IMR-90 (cell line): Measurements from ENCODE around the gene TRAPPC10. TPM values are rescaled to one million over a fixed set of nuclear protein-coding genes. Genes with fewer than 3 reads are reported as not detected.

Source experiments
- ATAC-seq: fragments of 200-7000 bp; cut with Tn5 transposase; 2 replicates; pipeline ENCODE4 v1.9.1; 2020; ENCODE audit warnings: low read depth, mild to moderate bottlenecking, moderate library complexity
- BruUV-seq: library from RNA; stranded (reverse); fragments of 400-500 nt; replicated peaks from 2 replicates; lab custom pipeline; 2021; lab: Mats Ljungman, UMichigan
- CTCF ChIA-PET: fragments of 300-600 bp; formaldehyde crosslinking; extraction: SDS; loops from one replicate; lab custom pipeline; 2021; ENCODE audit warnings: antibody characterized with exemption; lab: Yijun Ruan, JAX
- POLR2A ChIA-PET: fragments of 300-600 bp; sonication (Branson Sonifier 250); formaldehyde crosslinking; loops from one replicate; lab custom pipeline; 2022; ENCODE audit warnings: antibody characterized with exemption; ENCODE audit not compliant: unreplicated experiment; lab: Charles Lee
- DNase-seq: peaks from one replicate; pipeline ENCODE4 v3.0.0; 2013
- H2AFZ ChIP-seq: replicated peaks from 2 replicates; pipeline ENCODE3; 2013; ENCODE audit warnings: low read length, mild to moderate bottlenecking; ENCODE audit not compliant: poor library complexity
- H2AK5ac ChIP-seq: 2 replicates; pipeline ENCODE4 v1.6.1; 2013; ENCODE audit warnings: low read depth, low read length, inconsistent platforms
- H2AK9ac ChIP-seq: replicated peaks from 2 replicates; pipeline ENCODE3; 2013; ENCODE audit warnings: mild to moderate bottlenecking, low read depth, low read length, moderate library complexity; ENCODE audit not compliant: poor library complexity
- H2BK120ac ChIP-seq: 2 replicates; pipeline ENCODE4 v1.6.1; 2013; ENCODE audit warnings: low read depth, low read length, inconsistent platforms
- H2BK15ac ChIP-seq: 3 replicates; pipeline ENCODE4 v1.6.1; 2013; ENCODE audit warnings: low read depth, low read length, inconsistent platforms
- H2BK20ac ChIP-seq: 2 replicates; pipeline ENCODE4 v1.6.1; 2013; ENCODE audit warnings: low read depth, mild to moderate bottlenecking, inconsistent platforms, low read length, moderate library complexity
- H2BK5ac ChIP-seq: 2 replicates; pipeline ENCODE4 v1.6.1; 2013; ENCODE audit warnings: mild to moderate bottlenecking, low read depth, low read length, inconsistent platforms; ENCODE audit not compliant: poor library complexity, severe bottlenecking
- H3K14ac ChIP-seq: replicated peaks from 2 replicates; pipeline ENCODE4 v1.6.1; 2013; ENCODE audit warnings: low read depth, low read length, inconsistent platforms
- H3K18ac ChIP-seq: 2 replicates; pipeline ENCODE4 v1.6.1; 2013; ENCODE audit warnings: low read depth, low read length, control low read depth
- H3K23ac ChIP-seq: 2 replicates; pipeline ENCODE4 v1.6.1; 2013; ENCODE audit warnings: low read depth, low read length, inconsistent platforms
- H3K27ac ChIP-seq: 2 replicates; pipeline ENCODE4 v1.5.1; 2013; ENCODE audit warnings: mild to moderate bottlenecking, control low read depth, low read length; ENCODE audit not compliant: insufficient read depth
- H3K27me3 ChIP-seq: 2 replicates; pipeline ENCODE4 v1.6.1; 2013; ENCODE audit warnings: low read length; ENCODE audit not compliant: control insufficient read depth, insufficient read depth
- H3K36me3 ChIP-seq: 2 replicates; pipeline ENCODE4 v1.6.1; 2013; ENCODE audit warnings: low read length, mixed read lengths; ENCODE audit not compliant: control insufficient read depth, insufficient read depth
- H3K4ac ChIP-seq: 2 replicates; pipeline ENCODE4 v1.6.1; 2013; ENCODE audit warnings: low read depth, low read length, inconsistent platforms
- H3K4me1 ChIP-seq: 2 replicates; pipeline ENCODE4 v1.6.1; 2013; ENCODE audit warnings: low read length, mixed read lengths; ENCODE audit not compliant: control insufficient read depth, insufficient read depth
- H3K4me2 ChIP-seq: 2 replicates; pipeline ENCODE4 v1.6.1; 2013; ENCODE audit warnings: low read depth, mild to moderate bottlenecking, control low read depth, low read length, moderate library complexity
- H3K4me3 ChIP-seq: 2 replicates; pipeline ENCODE4 v1.5.1; 2013; ENCODE audit warnings: low read depth, mild to moderate bottlenecking, control low read depth, low read length, moderate library complexity; ENCODE audit not compliant: insufficient read depth
- H3K56ac ChIP-seq: 2 replicates; pipeline ENCODE4 v1.6.1; 2013; ENCODE audit warnings: low read length, inconsistent platforms; ENCODE audit not compliant: insufficient read depth; ENCODE audit errors: extremely low read depth
- H3K79me1 ChIP-seq, 2 experiments: 2 replicates each; pipeline ENCODE4 v1.6.1; 2013; ENCODE audit warnings: low read length in 2 of 2, inconsistent platforms in 1 of 2, low read depth in 1 of 2
- H3K9ac ChIP-seq: 2 replicates; pipeline ENCODE4 v1.6.1; 2013; ENCODE audit warnings: low read depth, low read length, control low read depth
- H3K9me1 ChIP-seq: 2 replicates; pipeline ENCODE4 v1.6.1; 2013; ENCODE audit warnings: low read length, inconsistent platforms; ENCODE audit not compliant: insufficient read depth
- H3K9me3 ChIP-seq: 2 replicates; pipeline ENCODE4 v1.6.1; 2013; ENCODE audit warnings: low read length; ENCODE audit not compliant: control insufficient read depth, insufficient read depth
- H4K20me1 ChIP-seq: 2 replicates; pipeline ENCODE4 v1.6.1; 2013; ENCODE audit warnings: low read length, inconsistent platforms; ENCODE audit not compliant: insufficient read depth
- H4K5ac ChIP-seq: 2 replicates; pipeline ENCODE4 v1.6.1; 2013; ENCODE audit warnings: mild to moderate bottlenecking, low read depth, low read length, control low read depth
- H4K8ac ChIP-seq, 2 experiments: 2 replicates each; pipeline ENCODE4 v1.6.1; 2013; ENCODE audit warnings: low read depth in 2 of 2, low read length in 2 of 2, control low read depth in 1 of 2, inconsistent platforms in 1 of 2
- H4K91ac ChIP-seq: 2 replicates; pipeline ENCODE4 v1.6.1; 2013; ENCODE audit warnings: low read depth, low read length, inconsistent platforms; ENCODE audit not compliant: insufficient read depth
- BHLHE40 ChIP-seq: fragments of 150-350 bp; IDR thresholded peaks from 2 replicates; pipeline ENCODE4 v1.6.1; 2016; ENCODE audit warnings: mild to moderate bottlenecking, low read depth, low read length
- CEBPB ChIP-seq: IDR thresholded peaks from 2 replicates; pipeline ENCODE4 v1.6.1; 2012; ENCODE audit warnings: low read depth, low read length, improper control_type of control experiment
- MAFK ChIP-seq: IDR thresholded peaks from 2 replicates; pipeline ENCODE4 v1.6.1; 2012; ENCODE audit warnings: low read depth, low read length, improper control_type of control experiment
- MAZ ChIP-seq: IDR thresholded peaks from 2 replicates; pipeline ENCODE4 v1.6.1; 2012; ENCODE audit warnings: low read depth, mild to moderate bottlenecking, low read length, improper control_type of control experiment, moderate library complexity, borderline replicate concordance
- MXI1 ChIP-seq: IDR thresholded peaks from 2 replicates; pipeline ENCODE4 v1.6.1; 2012; ENCODE audit warnings: low read depth, mild to moderate bottlenecking, low read length, moderate library complexity, borderline replicate concordance
- NFE2L2 ChIP-seq: fragments of 150-350 bp; IDR thresholded peaks from 2 replicates; pipeline ENCODE4 v1.6.1; 2016; ENCODE audit warnings: low read depth, mild to moderate bottlenecking, low read length
- POLR2A ChIP-seq: IDR thresholded peaks from 2 replicates; pipeline ENCODE4 v1.6.1; 2012; ENCODE audit warnings: mild to moderate bottlenecking, low read depth, low read length
- RCOR1 ChIP-seq: IDR thresholded peaks from 2 replicates; pipeline ENCODE4 v1.6.1; 2012; ENCODE audit warnings: mild to moderate bottlenecking, low read length, improper control_type of control experiment; ENCODE audit not compliant: insufficient replicate concordance
- RFX5 ChIP-seq: IDR thresholded peaks from 2 replicates; pipeline ENCODE4 v1.8.0; 2012; ENCODE audit warnings: low read depth, mild to moderate bottlenecking, low read length, moderate library complexity
- WGBS, 2 experiments: methylation state at CpG; one replicate each; pipeline versions ENCODE4 v1.1.5 to v1.1.7; 2013; ENCODE audit warnings: missing lambda C conversion rate in 2 of 2; ENCODE audit not compliant: insufficient read length in 1 of 2; ENCODE audit errors: extremely low coverage in 2 of 2; 5-methylcytosine and 5-hydroxymethylcytosine counted together
- dilution Hi-C: fragments of 300-500 bp; cut with HindIII; formaldehyde crosslinking; loops from one replicate; pipeline ENCODE4 v1.14.3; 2018; ENCODE audit warnings: low sequenced_read_pairs; ENCODE audit not compliant: unreplicated experiment
- in situ Hi-C: fragments of 300-500 bp; cut with MboI; formaldehyde crosslinking; loops from 3 replicates; pipeline ENCODE4 v1.14.3; 2019; ENCODE audit warnings: low sequenced_read_pairs, inconsistent platforms, mixed read lengths
- intact Hi-C: fragments of 100-400 bp; cut with micrococcal nuclease; formaldehyde crosslinking; loops from 2 replicates; pipeline ENCODE4 v1.10.0; 2022
- polyA plus RNA-seq, 3 experiments: library from polyadenylated mRNA; depleted of rRNA; stranded (reverse); fragments of >200 nt; gene quantifications; 2 replicates each; pipeline ENCODE4 v1.2.3, GENCODE V29; 2012; ENCODE audit warnings: low replicate concordance in 1 of 3
- total RNA-seq: library from RNA; depleted of rRNA; stranded (reverse); fragments of >200 nt; gene quantifications from 2 replicates; pipeline ENCODE4 v1.2.3, GENCODE V29; 2012
- TF ChIP-seq, protein P1 (sequence below): conservative IDR thresholded peaks from 2 replicates; pipeline ENCODE4 v1.5.1; 2012; ENCODE audit warnings: mild to moderate bottlenecking, low read depth, low read length, improper control_type of control experiment
- TF ChIP-seq, protein P2 (sequence below): fragments of 150-350 bp; IDR thresholded peaks from 2 replicates; pipeline ENCODE4 v1.6.1; 2016; ENCODE audit warnings: low read depth, mild to moderate bottlenecking, low read length, moderate library complexity, borderline replicate concordance
- TF ChIP-seq, protein P3 (sequence below): fragments of 150-350 bp; IDR thresholded peaks from 2 replicates; pipeline ENCODE4 v1.6.1; 2017; ENCODE audit warnings: mild to moderate bottlenecking, antibody characterized with exemption, low read length, low read depth

TRAPPC10 gene
- total and polyA plus RNA-seq, 2 of the 4 experiments (the other 2 are of a cell fraction): 17.8 to 18.1 TPM

GRCh38 chr21:43994646-43995045 is 17.5 kb upstream of the TRAPPC10 start:
- no peak for ATAC-seq
- H3K9ac ChIP-seq: no peak overlapping the region
- H3K27me3 ChIP-seq: peaks cover 10% of the 10 kb centered on the region; the same call in 1 of the 2 replicates
- no peaks in the 10 kb centered on the region for H3K9me1 ChIP-seq
- H2BK15ac ChIP-seq: no peak overlapping the region
- intact Hi-C loops (no loop called here), in situ Hi-C loops (no loop called here), dilution Hi-C loops (no loop called here)
- H3K14ac ChIP-seq: no peak overlapping the region
- no peak overlapping the region for H4K5ac ChIP-seq
- H2AFZ ChIP-seq: no peak overlapping the region
- H3K4ac ChIP-seq: no peak overlapping the region
- TF ChIP-seq BHLHE40 (no peak), NFE2L2 (no peak), MAFK (no peak), RFX5 (no peak), MXI1 (no peak), MAZ (no peak), CEBPB (no peak), RCOR1 (no peak), POLR2A (no peak)
- TF ChIP-seq, protein P1, sequence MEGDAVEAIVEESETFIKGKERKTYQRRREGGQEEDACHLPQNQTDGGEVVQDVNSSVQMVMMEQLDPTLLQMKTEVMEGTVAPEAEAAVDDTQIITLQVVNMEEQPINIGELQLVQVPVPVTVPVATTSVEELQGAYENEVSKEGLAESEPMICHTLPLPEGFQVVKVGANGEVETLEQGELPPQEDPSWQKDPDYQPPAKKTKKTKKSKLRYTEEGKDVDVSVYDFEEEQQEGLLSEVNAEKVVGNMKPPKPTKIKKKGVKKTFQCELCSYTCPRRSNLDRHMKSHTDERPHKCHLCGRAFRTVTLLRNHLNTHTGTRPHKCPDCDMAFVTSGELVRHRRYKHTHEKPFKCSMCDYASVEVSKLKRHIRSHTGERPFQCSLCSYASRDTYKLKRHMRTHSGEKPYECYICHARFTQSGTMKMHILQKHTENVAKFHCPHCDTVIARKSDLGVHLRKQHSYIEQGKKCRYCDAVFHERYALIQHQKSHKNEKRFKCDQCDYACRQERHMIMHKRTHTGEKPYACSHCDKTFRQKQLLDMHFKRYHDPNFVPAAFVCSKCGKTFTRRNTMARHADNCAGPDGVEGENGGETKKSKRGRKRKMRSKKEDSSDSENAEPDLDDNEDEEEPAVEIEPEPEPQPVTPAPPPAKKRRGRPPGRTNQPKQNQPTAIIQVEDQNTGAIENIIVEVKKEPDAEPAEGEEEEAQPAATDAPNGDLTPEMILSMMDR: no peak
- TF ChIP-seq, protein P2, sequence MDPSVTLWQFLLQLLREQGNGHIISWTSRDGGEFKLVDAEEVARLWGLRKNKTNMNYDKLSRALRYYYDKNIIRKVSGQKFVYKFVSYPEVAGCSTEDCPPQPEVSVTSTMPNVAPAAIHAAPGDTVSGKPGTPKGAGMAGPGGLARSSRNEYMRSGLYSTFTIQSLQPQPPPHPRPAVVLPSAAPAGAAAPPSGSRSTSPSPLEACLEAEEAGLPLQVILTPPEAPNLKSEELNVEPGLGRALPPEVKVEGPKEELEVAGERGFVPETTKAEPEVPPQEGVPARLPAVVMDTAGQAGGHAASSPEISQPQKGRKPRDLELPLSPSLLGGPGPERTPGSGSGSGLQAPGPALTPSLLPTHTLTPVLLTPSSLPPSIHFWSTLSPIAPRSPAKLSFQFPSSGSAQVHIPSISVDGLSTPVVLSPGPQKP: no peak
- TF ChIP-seq, protein P3, sequence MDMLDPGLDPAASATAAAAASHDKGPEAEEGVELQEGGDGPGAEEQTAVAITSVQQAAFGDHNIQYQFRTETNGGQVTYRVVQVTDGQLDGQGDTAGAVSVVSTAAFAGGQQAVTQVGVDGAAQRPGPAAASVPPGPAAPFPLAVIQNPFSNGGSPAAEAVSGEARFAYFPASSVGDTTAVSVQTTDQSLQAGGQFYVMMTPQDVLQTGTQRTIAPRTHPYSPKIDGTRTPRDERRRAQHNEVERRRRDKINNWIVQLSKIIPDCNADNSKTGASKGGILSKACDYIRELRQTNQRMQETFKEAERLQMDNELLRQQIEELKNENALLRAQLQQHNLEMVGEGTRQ: no peak
- H2BK20ac ChIP-seq: no peak overlapping the region
- no peak overlapping the region for H2AK9ac ChIP-seq
- no TSS peak for BruUV-seq
- WGBS, 2 experiments: 98% methylated on average over 6 of the region's 9 CpGs; no CpG with 5 or more reads in 1 of the 2 experiments
- H3K9me3 ChIP-seq: peaks cover 2% of the 10 kb centered on the region; the same call in 1 of the 2 replicates
- no peak overlapping the region for H3K56ac ChIP-seq
- DNase-seq: no peak
- H3K23ac ChIP-seq: no peak overlapping the region
- no peak overlapping the region for H2AK5ac ChIP-seq
- H4K91ac ChIP-seq: no peak overlapping the region
- POLR2A ChIA-PET: no interaction called here
- H3K36me3 ChIP-seq: no peaks in the 10 kb centered on the region
- no peak overlapping the region for H2BK5ac ChIP-seq
- H3K79me1 ChIP-seq: no peaks in the 10 kb centered on the region
- no peak overlapping the region for H3K4me3 ChIP-seq
- H2BK120ac ChIP-seq: no peak overlapping the region
- no peaks in the 10 kb centered on the region for H3K4me1 ChIP-seq
- no peak overlapping the region for H4K8ac ChIP-seq
- no peaks in the 10 kb centered on the region for H4K20me1 ChIP-seq
- H3K27ac ChIP-seq: no peak overlapping the region
- H3K4me2 ChIP-seq: no peak overlapping the region
- CTCF ChIA-PET: no interaction called here
- H3K18ac ChIP-seq: no peak overlapping the region
